Measurements from ENCODE around the gene MOCS3. TPM values are rescaled to one million over a fixed set of nuclear protein-coding genes. Genes with fewer than 3 reads are reported as not detected.

MOCS3 gene
- total RNA-seq, 1 experiment from 2014 or later, result 6.0 TPM

GRCh38 chr20:50918403-50918802 is 40.2 kb upstream of the MOCS3 start (continued):
- TF ChIP-seq, protein P1, sequence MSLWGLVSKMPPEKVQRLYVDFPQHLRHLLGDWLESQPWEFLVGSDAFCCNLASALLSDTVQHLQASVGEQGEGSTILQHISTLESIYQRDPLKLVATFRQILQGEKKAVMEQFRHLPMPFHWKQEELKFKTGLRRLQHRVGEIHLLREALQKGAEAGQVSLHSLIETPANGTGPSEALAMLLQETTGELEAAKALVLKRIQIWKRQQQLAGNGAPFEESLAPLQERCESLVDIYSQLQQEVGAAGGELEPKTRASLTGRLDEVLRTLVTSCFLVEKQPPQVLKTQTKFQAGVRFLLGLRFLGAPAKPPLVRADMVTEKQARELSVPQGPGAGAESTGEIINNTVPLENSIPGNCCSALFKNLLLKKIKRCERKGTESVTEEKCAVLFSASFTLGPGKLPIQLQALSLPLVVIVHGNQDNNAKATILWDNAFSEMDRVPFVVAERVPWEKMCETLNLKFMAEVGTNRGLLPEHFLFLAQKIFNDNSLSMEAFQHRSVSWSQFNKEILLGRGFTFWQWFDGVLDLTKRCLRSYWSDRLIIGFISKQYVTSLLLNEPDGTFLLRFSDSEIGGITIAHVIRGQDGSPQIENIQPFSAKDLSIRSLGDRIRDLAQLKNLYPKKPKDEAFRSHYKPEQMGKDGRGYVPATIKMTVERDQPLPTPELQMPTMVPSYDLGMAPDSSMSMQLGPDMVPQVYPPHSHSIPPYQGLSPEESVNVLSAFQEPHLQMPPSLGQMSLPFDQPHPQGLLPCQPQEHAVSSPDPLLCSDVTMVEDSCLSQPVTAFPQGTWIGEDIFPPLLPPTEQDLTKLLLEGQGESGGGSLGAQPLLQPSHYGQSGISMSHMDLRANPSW (CRISPR knock-in tag; conservative IDR thresholded peaks at IDR 0.05; ENCODE audit: low read depth), result no peak
- TF ChIP-seq PRRX2 (CRISPR knock-in tag; IDR thresholded peaks at IDR 0.05) (no peak), ZNF423 (CRISPR knock-in tag; IDR thresholded peaks at IDR 0.05) (no peak), HMGA2 (CRISPR knock-in tag; IDR thresholded peaks at IDR 0.05) (no peak), OVOL2 (CRISPR knock-in tag; IDR thresholded peaks at IDR 0.05; ENCODE audit: borderline replicate concordance) (no peak), ZNF425 (CRISPR knock-in tag; conservative IDR thresholded peaks at IDR 0.05) (no peak), TEAD4 (CRISPR knock-in tag; IDR thresholded peaks at IDR 0.05) (no peak)
- TF ChIP-seq, protein P2, sequence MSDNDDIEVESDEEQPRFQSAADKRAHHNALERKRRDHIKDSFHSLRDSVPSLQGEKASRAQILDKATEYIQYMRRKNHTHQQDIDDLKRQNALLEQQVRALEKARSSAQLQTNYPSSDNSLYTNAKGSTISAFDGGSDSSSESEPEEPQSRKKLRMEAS (CRISPR knock-in tag; IDR thresholded peaks at IDR 0.05), result no peak
- TF ChIP-seq, protein P3, sequence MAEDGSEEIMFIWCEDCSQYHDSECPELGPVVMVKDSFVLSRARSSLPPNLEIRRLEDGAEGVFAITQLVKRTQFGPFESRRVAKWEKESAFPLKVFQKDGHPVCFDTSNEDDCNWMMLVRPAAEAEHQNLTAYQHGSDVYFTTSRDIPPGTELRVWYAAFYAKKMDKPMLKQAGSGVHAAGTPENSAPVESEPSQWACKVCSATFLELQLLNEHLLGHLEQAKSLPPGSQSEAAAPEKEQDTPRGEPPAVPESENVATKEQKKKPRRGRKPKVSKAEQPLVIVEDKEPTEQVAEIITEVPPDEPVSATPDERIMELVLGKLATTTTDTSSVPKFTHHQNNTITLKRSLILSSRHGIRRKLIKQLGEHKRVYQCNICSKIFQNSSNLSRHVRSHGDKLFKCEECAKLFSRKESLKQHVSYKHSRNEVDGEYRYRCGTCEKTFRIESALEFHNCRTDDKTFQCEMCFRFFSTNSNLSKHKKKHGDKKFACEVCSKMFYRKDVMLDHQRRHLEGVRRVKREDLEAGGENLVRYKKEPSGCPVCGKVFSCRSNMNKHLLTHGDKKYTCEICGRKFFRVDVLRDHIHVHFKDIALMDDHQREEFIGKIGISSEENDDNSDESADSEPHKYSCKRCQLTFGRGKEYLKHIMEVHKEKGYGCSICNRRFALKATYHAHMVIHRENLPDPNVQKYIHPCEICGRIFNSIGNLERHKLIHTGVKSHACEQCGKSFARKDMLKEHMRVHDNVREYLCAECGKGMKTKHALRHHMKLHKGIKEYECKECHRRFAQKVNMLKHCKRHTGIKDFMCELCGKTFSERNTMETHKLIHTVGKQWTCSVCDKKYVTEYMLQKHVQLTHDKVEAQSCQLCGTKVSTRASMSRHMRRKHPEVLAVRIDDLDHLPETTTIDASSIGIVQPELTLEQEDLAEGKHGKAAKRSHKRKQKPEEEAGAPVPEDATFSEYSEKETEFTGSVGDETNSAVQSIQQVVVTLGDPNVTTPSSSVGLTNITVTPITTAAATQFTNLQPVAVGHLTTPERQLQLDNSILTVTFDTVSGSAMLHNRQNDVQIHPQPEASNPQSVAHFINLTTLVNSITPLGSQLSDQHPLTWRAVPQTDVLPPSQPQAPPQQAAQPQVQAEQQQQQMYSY (CRISPR knock-in tag; IDR thresholded peaks at IDR 0.05), result no peak

DNA sequence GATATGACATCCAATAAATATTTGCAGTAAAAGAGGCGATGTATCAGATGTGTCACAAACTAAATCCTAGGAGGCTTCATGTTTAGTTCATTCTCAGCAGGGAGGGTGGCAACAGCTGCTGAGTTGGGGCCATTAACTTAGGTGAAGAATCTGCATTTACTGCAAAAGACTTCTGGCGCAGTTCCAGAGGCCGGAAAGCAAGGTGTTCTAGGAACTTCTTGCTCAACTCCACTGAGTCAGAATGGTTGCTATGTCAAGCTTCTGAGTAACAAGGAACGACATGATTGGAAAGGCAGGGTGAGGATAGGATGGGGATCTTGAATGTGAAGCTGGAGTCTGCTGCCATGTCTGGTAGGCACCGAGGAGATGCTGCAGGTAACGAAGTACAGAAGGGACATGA is 39.1 kb upstream of the MOCS3 start:
- no peak overlapping the region for H3K4me3 Mint-ChIP-seq
- peaks cover 80% of the 10 kb centered on the region for H3K4me1 Mint-ChIP-seq

GRCh38 chr20:50920997-50921396 is 37.6 kb upstream of the MOCS3 start:
- no peak for ATAC-seq
- no peak for DNase-seq (ENCODE audit: low spot score)

More for the DNA sequence above, 39.1 kb upstream of the MOCS3 start:
- ChIA-PET CTCF (interaction anchor here (1.1 to 7.3 kb wide), 5 partner anchors 10 to 125 kb away, joined by 3 to 55 read pairs (median 7); partner anchors contain the start of genes ADNP and BCAS4), POLR2A (interaction anchor here (1.6 kb wide), 1 partner anchor 10 kb away, joined by 5 read pairs; no protein-coding TSS in a partner anchor)
- Mint-ChIP-seq H3K27ac (peak overlapping the region; percentile 28), H3K27me3 (ENCODE audit: low read depth) (no peaks in the 10 kb centered on the region), H3K36me3 (peaks cover 22% of the 10 kb centered on the region), H3K9me3 (no peaks in the 10 kb centered on the region)
- no peak; the same call in 1 of the 2 replicates for ATAC-seq
- no peak for DNase-seq (ENCODE audit: low spot score)
- TF ChIP-seq ZNF232 (CRISPR knock-in tag; IDR thresholded peaks at IDR 0.05), result no peak

More at GRCh38 chr20:50920997-50921396, 37.6 kb upstream of the MOCS3 start:
- no peaks in the 10 kb centered on the region for H3K9me3 Mint-ChIP-seq
- H3K27ac Mint-ChIP-seq, result no peak overlapping the region
- no peaks in the 10 kb centered on the region for H3K27me3 Mint-ChIP-seq (ENCODE audit: low read depth)
- TF ChIP-seq ATF1 (CRISPR knock-in tag; IDR thresholded peaks at IDR 0.05), result no peak
- TF ChIP-seq CTCF (IDR thresholded peaks at IDR 0.05), result no peak
- no peak for TF ChIP-seq ZNF671 (CRISPR knock-in tag; IDR thresholded peaks at IDR 0.05)
- H3K4me3 Mint-ChIP-seq, result no peak overlapping the region
- CTCF ChIA-PET, result interaction anchor here (1.8 to 7.3 kb wide), 3 partner anchors 8 to 127 kb away, joined by 7 to 55 read pairs (median 17); partner anchors contain the start of genes ADNP and BCAS4
- peaks cover 80% of the 10 kb centered on the region for H3K4me1 Mint-ChIP-seq
- peaks cover 27% of the 10 kb centered on the region for H3K36me3 Mint-ChIP-seq
- POLR2A ChIA-PET, result interaction anchor here (0.6 to 1.6 kb wide), 3 partner anchors 8 to 37 kb away, joined by 3 to 5 read pairs (median 3); no protein-coding TSS in a partner anchor

Data from WTC11 (cell line).